Measurements from ENCODE around the gene NFAT5.

GRCh38 chr16:69593751-69594255 lies 28.0 kb downstream of the NFAT5 start:
- TF ChIP-seq CTCF (IDR thresholded peaks at IDR 0.05) (no peak), POLR2A (IDR thresholded peaks at IDR 0.05) (no peak)

Data from ovary (tissue), 3 donors.